DMS153 treated with DMSO at 0.1 percent for 48 hours (cell line): ENCODE measurements around the gene DEPP1.

Experiments
- DNase-seq: peaks from one replicate; lab custom pipeline; 2025; ENCODE audit not compliant: unreplicated experiment; lab: John Stamatoyannopoulos, UW

The DEPP1 gene

GRCh38 chr10:44934416-44935200 lies 44.0 kb downstream of the DEPP1 start:
- DNase-seq, result no peak

- no peak for DNase-seq
These were observed 44.9 kb downstream of the DEPP1 start for GRCh38 chr10:44933451-44934321.

- peak; percentile 57 for DNase-seq
These were observed 45.8 kb downstream of the DEPP1 start for GRCh38 chr10:44932517-44933450.

GRCh38 chr10:44931621-44932516 lies 46.7 kb downstream of the DEPP1 start:
- no peak for DNase-seq

GRCh38 chr10:44930904-44931620 lies 47.5 kb downstream of the DEPP1 start:
- DNase-seq, result no peak

- no peak for DNase-seq
These were observed 49.0 kb downstream of the DEPP1 start for GRCh38 chr10:44929356-44930255.

- DNase-seq, result no peak
These were observed 50.1 kb downstream of the DEPP1 start for GRCh38 chr10:44928462-44928861.

GRCh38 chr10:44927352-44927751 lies 51.3 kb downstream of the DEPP1 start:
- DNase-seq, result no peak

GRCh38 chr10:44926751-44927351 lies 51.8 kb downstream of the DEPP1 start:
- DNase-seq, result no peak
